NT2/D1 (cell line): ENCODE measurements around the gene TMEM154.

ENCODE experiments used
- YY1 ChIP-seq: IDR thresholded peaks from 2 replicates; pipeline ENCODE4 v1.6.1; 2011; ENCODE audit not compliant: insufficient read length, insufficient read depth
- ZNF274 ChIP-seq: IDR thresholded peaks from 2 replicates; pipeline ENCODE4 v1.6.1; 2011; ENCODE audit warnings: mild to moderate bottlenecking, low read depth, low read length

GRCh38 chr4:152620915-152621314 lies 58.9 kb downstream of the TMEM154 start:
- TF ChIP-seq YY1, result no peak
- no peak for TF ChIP-seq ZNF274
